Urinary bladder (tissue), 4 donors: ENCODE measurements around the gene BTBD16. TPM values are rescaled to one million over a fixed set of nuclear protein-coding genes. Genes with fewer than 3 reads are reported as not detected.
A peak's percentile ranks its signal among the peaks of the same experiment; 100 is the strongest.

ENCODE experiments used
- DNase-seq: peaks from one replicate; pipeline ENCODE4 v3.0.0-alpha.2; 2015; ENCODE audit errors: extremely low spot score
- H3K27ac ChIP-seq: one replicate; pipeline ENCODE4 v1.5.1; 2013; ENCODE audit warnings: low read depth, mild to moderate bottlenecking, moderate library complexity
- H3K36me3 ChIP-seq: one replicate; pipeline ENCODE4 v1.6.1; 2013; ENCODE audit warnings: mild to moderate bottlenecking, moderate library complexity; ENCODE audit not compliant: insufficient read depth
- H3K4me1 ChIP-seq: one replicate; pipeline ENCODE4 v1.6.1; 2013; ENCODE audit warnings: mild to moderate bottlenecking, moderate library complexity; ENCODE audit not compliant: insufficient read depth
- H3K4me3 ChIP-seq: one replicate; pipeline ENCODE4 v1.5.1; 2013; ENCODE audit warnings: low read depth, low read length
- WGBS: extraction: QIAGEN DNeasy Blood & Tissue Kit; methylation state at CpG from one replicate; pipeline ENCODE4 v1.1.7; 2013; 5-methylcytosine and 5-hydroxymethylcytosine counted together
- polyA plus RNA-seq: library from polyadenylated mRNA; stranded (reverse); fragments of 200-250 nt; gene quantifications from one replicate; pipeline ENCODE4 v1.2.3, GENCODE V29; 2013
- total RNA-seq: library from RNA; depleted of rRNA; stranded (reverse); fragments of >200 nt; gene quantifications from one replicate; pipeline ENCODE4 v1.2.3, GENCODE V29; 2014
- donor health status: healthy with polysubstance abuse.
- donor health status: healthy.

BTBD16 gene
- total and polyA plus RNA-seq, 2 donors = 2.6 to 10.2 TPM

DNA sequence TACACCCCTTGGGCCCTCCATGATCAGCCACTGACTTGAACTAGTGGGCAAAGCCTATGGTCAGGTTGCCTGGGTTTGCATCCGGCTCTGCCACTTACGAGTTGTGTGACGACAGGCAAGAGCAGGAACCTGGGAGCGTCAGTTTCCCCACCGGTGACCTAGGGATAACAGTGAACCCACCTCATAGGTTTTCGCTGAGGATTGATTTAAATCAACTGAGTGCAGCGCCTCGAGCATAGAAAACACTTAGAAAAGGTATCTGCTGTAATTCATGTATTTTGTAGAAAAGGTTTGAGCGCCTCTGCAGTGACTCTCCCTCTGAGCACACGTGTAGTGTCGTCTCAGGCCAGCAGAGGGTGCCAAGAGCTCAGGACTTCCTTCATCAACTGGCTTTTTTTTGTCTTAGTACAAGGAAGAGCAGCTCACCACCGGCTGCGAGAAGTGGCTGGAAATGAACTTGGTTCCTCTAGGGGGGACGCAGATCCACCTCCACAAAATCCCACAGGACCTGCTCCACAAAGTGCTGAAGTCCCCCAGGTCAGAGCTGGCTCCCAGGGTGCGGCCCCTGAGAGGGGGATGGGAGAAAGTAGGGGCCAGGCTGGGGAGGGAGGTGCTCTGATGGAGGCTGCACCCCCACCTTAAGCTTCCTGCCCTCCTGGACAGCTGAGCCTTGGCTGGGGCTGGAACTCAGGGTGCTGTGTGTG lies 27.7 kb downstream of the BTBD16 start:
- Histone ChIP-seq H3K4me3 (no peak overlapping the region), H3K27ac (no peak overlapping the region), H3K36me3 (no peaks in the 10 kb centered on the region), H3K4me1 (no peaks in the 10 kb centered on the region)
- DNase-seq = peak; percentile 85
- WGBS = 28% methylated on average over 15 of the region's 15 CpGs

DNA sequence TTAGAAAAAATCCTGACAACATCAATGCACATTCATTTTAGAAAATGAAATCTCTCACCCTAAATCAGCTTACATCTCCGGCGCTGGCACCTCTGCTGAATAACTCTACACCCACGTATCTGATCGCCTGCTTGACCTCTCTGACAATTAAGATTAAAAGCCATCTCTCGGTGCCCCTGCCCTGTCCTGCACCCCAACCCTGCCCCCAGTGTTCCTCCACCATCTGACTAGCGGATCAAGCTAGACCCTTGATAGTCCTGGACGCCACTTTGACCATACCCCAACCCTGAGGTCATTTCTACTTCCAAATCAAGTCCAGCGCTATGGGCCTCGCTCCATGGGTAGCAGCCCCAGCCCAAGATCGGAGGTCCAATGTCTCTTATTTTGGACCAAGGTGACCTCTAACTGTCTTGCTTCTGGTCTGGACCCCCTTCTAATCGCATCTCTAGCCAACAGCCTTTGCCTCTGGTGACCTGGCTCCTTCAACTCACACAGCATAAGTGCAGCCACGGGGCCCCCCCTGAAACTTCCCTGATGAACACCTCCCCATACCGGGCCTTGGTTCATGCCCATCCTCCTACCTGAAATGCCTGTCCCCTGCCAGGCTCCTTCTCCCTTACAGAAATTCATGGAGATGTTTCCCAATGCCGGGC lies 28.5 kb downstream of the BTBD16 start:
- WGBS = 87% methylated on average over 14 of the region's 14 CpGs
- Histone ChIP-seq H3K36me3 (no peaks in the 10 kb centered on the region), H3K4me1 (no peaks in the 10 kb centered on the region), H3K4me3 (no peak overlapping the region), H3K27ac (no peak overlapping the region)
- no peak for DNase-seq

DNA sequence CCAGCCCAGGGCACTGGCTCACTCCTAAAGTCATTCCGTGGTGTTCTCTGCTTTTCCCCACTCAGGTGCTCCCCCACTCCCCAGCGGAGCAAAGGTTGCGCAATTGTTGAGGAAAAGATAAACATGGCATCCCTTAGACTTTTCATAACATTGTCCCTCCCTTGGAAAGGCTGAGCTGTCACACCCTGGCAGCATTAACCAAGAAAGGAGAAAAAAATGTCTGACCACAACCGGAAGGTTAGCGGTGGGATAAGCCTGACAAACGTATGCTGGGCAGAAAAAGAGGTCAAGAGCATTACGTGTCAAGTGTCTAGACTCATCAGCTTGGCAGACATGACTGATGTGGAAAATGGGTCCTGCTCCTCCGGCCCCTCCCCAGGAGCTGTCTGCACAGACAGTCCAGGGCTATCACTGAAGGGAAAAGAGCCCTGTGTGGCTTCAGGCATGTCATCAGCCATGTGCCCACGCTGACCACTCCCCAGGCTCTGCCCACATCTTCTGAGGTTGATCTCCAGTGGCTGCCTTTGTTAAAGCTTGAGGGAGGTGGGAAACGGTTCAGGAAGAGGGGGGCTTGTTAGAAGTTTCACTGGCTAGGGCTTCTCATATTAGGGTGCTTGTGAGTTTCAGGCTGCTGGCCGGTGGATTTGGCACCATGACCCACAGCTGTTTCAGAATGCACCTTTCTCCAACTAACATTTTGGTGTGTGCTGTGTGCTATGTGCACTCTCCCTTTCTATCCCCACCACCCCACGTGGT lies 30.1 kb downstream of the BTBD16 start:
- DNase-seq = no peak
- WGBS = 64% methylated on average over 12 of the region's 12 CpGs
- Histone ChIP-seq H3K4me1 (no peaks in the 10 kb centered on the region), H3K27ac (no peak overlapping the region), H3K36me3 (no peaks in the 10 kb centered on the region), H3K4me3 (no peak overlapping the region)

DNA sequence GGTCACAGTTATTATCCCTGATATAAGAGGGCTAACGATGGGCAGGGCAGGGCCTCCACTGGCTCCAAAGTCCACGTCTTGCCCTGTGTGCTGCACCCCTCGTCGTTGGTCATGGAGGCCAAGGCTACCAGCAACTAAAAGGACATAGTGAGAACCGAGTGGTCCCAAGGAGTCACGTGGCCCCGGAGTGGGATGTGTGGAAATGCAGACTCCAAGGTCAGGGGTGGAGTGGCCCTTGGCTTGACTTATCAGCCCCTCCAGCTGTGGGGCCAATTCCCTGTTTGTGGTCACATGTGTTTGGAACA lies 30.7 kb downstream of the BTBD16 start:
- DNase-seq = no peak
- no peak overlapping the region for H3K27ac ChIP-seq
- 90% methylated on average over 7 of the region's 7 CpGs for WGBS
- H3K36me3 ChIP-seq = no peaks in the 10 kb centered on the region
- no peaks in the 10 kb centered on the region for H3K4me1 ChIP-seq
- H3K4me3 ChIP-seq = no peak overlapping the region

DNA sequence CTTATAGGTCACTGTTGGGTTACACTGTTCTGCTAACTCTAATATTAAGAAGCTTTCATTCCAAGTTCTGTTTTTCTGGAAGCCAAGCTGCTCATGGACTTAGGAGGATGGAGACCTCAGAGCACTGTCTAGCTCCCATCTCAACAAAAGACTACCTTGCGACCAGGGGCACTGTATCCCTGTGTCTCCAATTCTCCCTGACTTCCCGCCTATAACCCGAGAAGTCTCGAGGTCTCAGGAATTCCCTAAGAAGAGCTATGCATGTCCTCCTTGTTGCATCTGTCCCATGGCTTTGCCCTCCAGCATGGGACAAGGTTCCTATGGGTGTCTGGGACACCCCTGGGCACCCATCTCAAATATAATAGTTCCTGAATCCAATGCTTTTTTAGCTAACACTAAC lies 31.2 kb downstream of the BTBD16 start:
- H3K4me1 ChIP-seq = no peaks in the 10 kb centered on the region
- DNase-seq = no peak
- no peak overlapping the region for H3K27ac ChIP-seq
- no peaks in the 10 kb centered on the region for H3K36me3 ChIP-seq
- no peak overlapping the region for H3K4me3 ChIP-seq
- WGBS = 94% methylated on average over 4 of the region's 4 CpGs

DNA sequence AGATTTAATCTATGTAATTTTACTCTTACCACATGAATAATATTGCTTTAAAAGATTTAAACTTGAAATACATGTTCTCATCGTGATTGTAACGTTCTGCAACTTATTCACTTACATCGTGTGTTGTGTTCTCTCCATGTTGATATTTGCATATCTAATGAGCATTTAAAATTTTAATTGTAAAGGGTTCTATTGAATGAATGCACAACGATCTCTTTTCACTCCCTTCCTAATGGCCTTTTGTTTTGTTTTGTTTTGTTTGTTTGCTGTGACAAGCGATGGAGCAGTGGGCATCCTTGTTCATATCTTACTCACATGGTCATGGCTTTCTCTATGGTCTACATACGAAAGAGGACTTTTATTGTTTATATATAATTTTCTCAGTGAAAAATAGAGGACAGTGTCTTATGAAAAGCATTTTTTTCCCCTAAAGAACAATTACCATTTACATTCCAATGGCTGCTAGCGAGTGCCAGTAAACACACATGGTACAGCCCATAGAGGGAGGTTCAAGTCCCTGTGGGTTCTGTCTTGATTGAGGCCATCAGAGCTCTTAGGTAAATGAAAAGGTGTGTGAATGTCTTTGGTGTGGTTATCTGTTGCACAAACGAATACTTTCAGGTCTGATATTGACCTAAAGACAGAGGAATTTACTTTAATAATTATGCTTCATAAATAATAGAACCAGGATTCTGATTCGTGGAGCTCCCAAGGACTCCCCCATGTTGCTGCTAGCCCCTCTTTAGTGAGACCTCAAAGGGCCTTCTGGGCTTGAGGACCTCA lies 32.4 kb downstream of the BTBD16 start:
- 82% methylated on average over 9 of the region's 9 CpGs for WGBS
- Histone ChIP-seq H3K27ac (no peak overlapping the region), H3K4me3 (no peak overlapping the region), H3K36me3 (no peaks in the 10 kb centered on the region), H3K4me1 (no peaks in the 10 kb centered on the region)
- DNase-seq = no peak

DNA sequence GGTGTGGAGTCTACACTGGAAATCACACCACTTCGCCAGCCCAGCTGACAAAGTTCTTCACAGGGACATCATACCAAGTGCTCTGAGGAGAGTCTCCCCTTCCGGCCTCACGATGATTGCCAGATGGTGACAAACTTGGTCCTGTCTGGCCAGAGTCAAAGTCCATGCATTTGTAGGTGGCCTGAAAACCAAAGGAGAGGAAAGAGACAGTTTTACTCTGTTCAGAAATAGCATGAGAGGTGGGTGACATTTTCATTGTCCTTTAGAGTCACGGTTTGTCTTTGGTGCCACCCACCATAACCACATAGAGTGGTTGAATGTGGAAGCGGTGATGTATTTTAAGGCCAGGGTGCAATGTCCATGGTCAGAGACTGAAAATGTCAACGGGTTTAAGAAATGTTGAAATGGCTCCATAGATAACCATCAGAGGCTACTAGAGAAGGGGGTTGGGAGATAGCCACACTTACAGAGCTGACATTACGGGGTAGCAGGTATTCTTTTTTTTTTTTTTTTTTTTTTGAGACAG lies 33.0 kb downstream of the BTBD16 start:
- H3K4me3 ChIP-seq = no peak overlapping the region

DNA sequence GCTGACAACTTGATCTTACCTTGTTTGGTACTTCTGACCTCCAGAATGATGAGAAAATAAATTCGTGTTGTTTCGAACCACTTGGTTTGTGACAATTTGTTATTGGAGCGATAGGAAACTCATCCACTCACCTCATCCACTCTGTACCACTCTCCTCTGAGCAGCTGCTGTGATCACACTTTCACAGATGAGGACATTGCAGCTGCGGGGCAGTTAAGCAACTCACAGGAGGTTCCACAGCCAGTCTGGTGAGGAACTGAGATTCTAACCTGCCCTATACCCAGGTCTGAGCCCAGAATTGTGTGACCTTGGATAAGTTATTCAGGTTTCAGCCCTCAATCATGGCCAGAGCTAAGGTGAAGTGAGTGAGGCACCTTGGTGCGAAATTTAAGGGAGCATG lies 35.2 kb downstream of the BTBD16 start:
- 95% methylated on average over 5 of the region's 5 CpGs for WGBS
- no peak for DNase-seq
- no peak overlapping the region for H3K27ac ChIP-seq
- no peaks in the 10 kb centered on the region for H3K4me1 ChIP-seq
- no peak overlapping the region for H3K4me3 ChIP-seq
- H3K36me3 ChIP-seq = no peaks in the 10 kb centered on the region

More for the DNA sequence above, 33.0 kb downstream of the BTBD16 start:
- 94% methylated on average over 7 of the region's 7 CpGs for WGBS
- Histone ChIP-seq H3K4me1 (no peaks in the 10 kb centered on the region), H3K27ac (no peak overlapping the region), H3K36me3 (no peaks in the 10 kb centered on the region)
- DNase-seq = no peak

DNA sequence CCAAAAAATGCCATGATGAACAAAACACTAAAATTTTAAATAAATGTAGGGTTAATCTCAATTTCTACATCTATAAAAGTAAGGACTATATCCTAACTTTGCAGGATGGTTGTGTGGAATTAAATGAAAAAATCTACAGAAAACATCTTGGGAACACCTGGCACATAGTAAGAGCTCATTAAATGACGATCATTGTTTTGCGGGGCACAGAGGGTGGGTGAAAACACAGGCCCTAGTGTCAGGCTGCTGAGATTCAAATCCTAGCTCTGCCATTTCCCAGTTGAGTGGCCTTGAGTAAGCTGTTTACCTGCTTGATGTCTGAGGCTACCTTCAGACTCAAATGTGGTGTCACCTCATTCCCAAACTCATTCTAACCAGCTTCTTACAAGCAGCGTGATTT lies 35.6 kb downstream of the BTBD16 start:
- WGBS = 81% methylated on average over 3 of the region's 3 CpGs
- Histone ChIP-seq H3K4me1 (no peaks in the 10 kb centered on the region), H3K27ac (no peak overlapping the region), H3K36me3 (no peaks in the 10 kb centered on the region), H3K4me3 (no peak overlapping the region)
- DNase-seq = no peak

DNA sequence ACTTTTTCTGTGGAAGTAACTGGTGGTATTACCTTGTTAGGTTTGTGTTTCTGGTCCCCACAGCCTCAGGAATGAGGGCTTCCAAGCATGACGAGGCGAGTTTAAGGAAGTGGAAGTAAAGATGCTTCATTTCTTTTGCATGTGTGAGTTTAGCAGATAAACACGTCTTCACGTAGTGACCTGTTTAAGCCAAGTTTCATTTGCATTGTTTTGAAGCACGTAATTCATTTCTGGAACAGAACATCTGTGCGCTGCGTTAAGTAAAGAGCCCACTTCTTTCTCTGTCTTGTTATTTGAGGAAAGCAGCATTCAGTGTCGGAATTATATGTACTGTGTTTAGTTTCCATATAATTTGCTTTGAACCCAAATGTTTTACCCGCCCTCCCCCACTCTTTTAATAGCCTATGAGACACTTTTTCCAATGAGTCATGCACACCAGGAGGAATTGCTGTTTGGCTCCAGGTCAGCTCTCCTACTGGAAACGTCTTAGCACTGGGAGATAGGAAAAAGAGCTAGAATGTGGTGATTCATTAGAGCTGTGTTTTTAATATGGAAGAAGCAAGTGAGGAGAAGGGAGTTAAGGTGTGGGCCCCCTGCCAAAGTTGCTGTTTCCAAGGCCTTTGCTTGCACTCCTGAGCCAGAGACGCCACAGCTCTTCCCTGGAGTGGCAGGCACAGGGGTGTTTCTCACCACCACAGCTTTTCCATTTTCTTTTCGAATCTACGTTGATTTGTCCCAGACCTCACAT lies 36.7 kb downstream of the BTBD16 start:
- Histone ChIP-seq H3K27ac (peak overlapping the region; percentile 65), H3K4me3 (peak overlapping the region; percentile 3), H3K4me1 (no peaks in the 10 kb centered on the region), H3K36me3 (no peaks in the 10 kb centered on the region)
- peak; percentile 60 for DNase-seq
- 14% methylated on average over 13 of the region's 13 CpGs for WGBS

DNA sequence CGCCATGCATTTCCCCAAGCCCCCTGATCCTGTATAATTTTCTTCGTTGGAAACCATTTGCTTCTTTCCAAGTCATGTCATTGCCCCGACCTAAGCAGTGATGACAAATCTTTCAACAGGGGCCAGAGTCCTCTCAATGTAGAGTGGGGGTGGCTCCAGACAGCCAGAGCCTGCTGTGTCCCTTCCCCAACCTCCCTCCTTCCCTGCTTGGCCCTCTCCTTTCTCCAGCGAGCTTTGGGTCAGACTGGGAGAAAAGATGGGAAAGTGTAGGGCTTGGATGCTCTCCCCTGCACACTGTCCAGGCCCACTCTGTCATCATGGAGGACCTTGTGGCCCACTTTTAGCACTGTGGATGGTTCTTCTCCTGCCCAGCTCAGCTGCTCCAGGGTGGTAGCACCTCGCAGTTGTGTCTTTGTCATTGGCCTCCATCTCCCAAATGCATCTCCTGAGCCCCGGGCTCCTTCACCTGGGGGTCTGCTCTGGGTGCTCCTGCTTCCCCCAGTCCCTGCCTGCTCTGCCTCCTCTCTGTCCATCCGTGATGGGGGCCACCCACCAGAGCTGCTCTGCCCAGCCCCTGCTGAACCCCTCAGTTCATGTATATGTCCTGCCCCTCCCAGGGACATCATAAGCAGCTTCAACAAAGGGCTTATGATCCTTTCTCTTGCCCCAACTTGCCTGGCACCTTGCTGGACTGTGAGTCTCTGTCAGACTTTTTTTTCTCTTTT lies 37.5 kb downstream of the BTBD16 start:
- no peak overlapping the region for H3K4me3 ChIP-seq
- no peaks in the 10 kb centered on the region for H3K4me1 ChIP-seq
- H3K27ac ChIP-seq = peak overlapping the region; percentile 65
- DNase-seq = no peak
- H3K36me3 ChIP-seq = no peaks in the 10 kb centered on the region
- WGBS = 56% methylated on average over 7 of the region's 7 CpGs

DNA sequence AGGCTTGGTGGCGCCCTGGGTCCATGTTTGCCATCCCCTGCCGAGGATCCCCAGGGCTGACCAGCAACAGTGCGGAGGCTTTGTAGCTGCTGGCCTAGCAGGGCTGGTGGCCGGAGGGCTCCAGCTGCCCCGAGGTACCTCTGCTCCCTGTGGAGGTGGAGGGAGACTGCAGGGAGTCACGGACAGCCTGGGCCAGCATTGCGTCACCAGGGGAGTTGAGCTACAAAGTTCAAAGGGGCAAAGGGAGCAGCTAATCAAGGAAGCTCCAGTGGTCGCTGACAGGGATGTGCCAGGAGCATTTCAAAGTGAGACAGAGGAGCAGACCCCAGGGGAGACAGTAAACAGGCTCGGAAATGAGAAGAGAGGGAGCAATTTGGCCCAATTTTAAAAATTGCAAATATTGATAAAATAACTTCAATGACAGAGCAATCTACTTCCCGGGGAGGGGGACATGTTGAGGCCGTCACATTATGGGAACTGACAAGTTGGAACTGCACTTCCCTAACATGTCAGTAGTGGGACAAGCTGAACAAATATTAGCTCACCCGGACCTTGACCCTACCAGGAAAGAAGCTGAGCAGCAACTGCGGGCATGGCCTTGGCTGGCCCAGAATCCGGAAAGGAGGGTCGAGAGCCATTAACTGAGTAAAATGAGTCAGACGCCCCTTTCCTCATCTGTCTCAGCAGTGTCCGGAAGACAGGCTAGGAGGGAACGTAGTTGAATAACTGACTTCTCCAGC lies 39.4 kb downstream of the BTBD16 start:
- Histone ChIP-seq H3K4me3 (no peak overlapping the region), H3K36me3 (no peaks in the 10 kb centered on the region), H3K27ac (peak overlapping the region; percentile 71), H3K4me1 (no peaks in the 10 kb centered on the region)
- 66% methylated on average over 18 of the region's 18 CpGs for WGBS
- no peak for DNase-seq
